HepG2 (cell line): ENCODE results near the gene DMGDH. TPM values are rescaled to one million over a fixed set of nuclear protein-coding genes. Genes with fewer than 3 reads are reported as not detected.

Experiments used
- CENPX ChIP-seq: sonication (generic); formaldehyde crosslinking; IDR thresholded peaks from 2 replicates; pipeline ENCODE4 v1.9.0; 2021; ENCODE audit warnings: mild to moderate bottlenecking, missing genetic modification reagents, moderate library complexity
- GABPA ChIP-seq, 2 experiments: IDR thresholded peaks; 2 replicates each; pipeline ENCODE4 v1.6.1; 2011 to 2016; ENCODE audit warnings: low read depth in 2 of 2, low read length in 1 of 2, missing biosample characterization in 1 of 2, missing genetic modification characterization in 1 of 2
- IKZF4 ChIP-seq: sonication (generic); formaldehyde crosslinking; IDR thresholded peaks from 2 replicates; pipeline ENCODE4 v1.5.1; 2020; ENCODE audit warnings: borderline replicate concordance, mild to moderate bottlenecking, low read depth, missing genetic modification reagents; ENCODE audit errors: not compliant biosample characterization
- KMT2A ChIP-seq: sonication (generic); formaldehyde crosslinking; IDR thresholded peaks from 2 replicates; pipeline ENCODE4 v1.4.0; 2020; ENCODE audit warnings: missing genetic modification reagents
- MIER2 ChIP-seq: IDR thresholded peaks from 2 replicates; pipeline ENCODE4 v1.6.1; 2016; ENCODE audit warnings: missing biosample characterization, missing genetic modification reagents
- NRL ChIP-seq: sonication (generic); formaldehyde crosslinking; IDR thresholded peaks from 2 replicates; pipeline ENCODE4 v1.5.0; 2020; ENCODE audit warnings: missing genetic modification reagents, mild to moderate bottlenecking, moderate library complexity, borderline replicate concordance
- RAD51 ChIP-seq: fragments of 450-650 bp; IDR thresholded peaks from 2 replicates; pipeline ENCODE4 v1.6.1; 2016; ENCODE audit warnings: borderline replicate concordance
- RBFOX2 ChIP-seq: fragments of 200-400 bp; formaldehyde crosslinking; IDR thresholded peaks from 2 replicates; pipeline ENCODE4 v1.6.1; 2017; ENCODE audit warnings: low read depth, mild to moderate bottlenecking, low read length
- SALL2 ChIP-seq: sonication (generic); formaldehyde crosslinking; IDR thresholded peaks from 2 replicates; pipeline ENCODE4 v1.8.1; 2023; ENCODE audit warnings: mild to moderate bottlenecking, missing genetic modification reagents, inconsistent platforms
- ZKSCAN5 ChIP-seq: sonication (generic); formaldehyde crosslinking; IDR thresholded peaks from 2 replicates; pipeline ENCODE4 v1.5.1; 2020; ENCODE audit warnings: mild to moderate bottlenecking, missing genetic modification reagents
- ZNF704 ChIP-seq: sonication (generic); formaldehyde crosslinking; IDR thresholded peaks from 2 replicates; pipeline ENCODE4 v1.8.1; 2023; ENCODE audit warnings: mild to moderate bottlenecking, inconsistent platforms, moderate library complexity, missing genetic modification reagents, borderline replicate concordance
- ZNF839 ChIP-seq: sonication (generic); formaldehyde crosslinking; IDR thresholded peaks from 2 replicates; pipeline ENCODE4 v1.4.0; 2020; ENCODE audit warnings: missing genetic modification reagents, mild to moderate bottlenecking, borderline replicate concordance
- ZSCAN21 ChIP-seq: sonication (generic); formaldehyde crosslinking; IDR thresholded peaks from 2 replicates; pipeline ENCODE4 v1.8.0; 2022; ENCODE audit warnings: mild to moderate bottlenecking, missing genetic modification reagents, moderate library complexity, borderline replicate concordance
- polyA plus RNA-seq, 8 experiments: library from polyadenylated mRNA; depleted of rRNA in 3 of 8; stranded (reverse) in 7 of 8; unstranded in 1 of 8; fragments of >200 nt; fragmentation: Illumina TruSeq in 4 of 8; extraction: Trizol in 4 of 8; gene quantifications; 2 replicates each; pipeline versions ENCODE4 v1.2.1 to v1.2.3, GENCODE V29; 2011 to 2016; ENCODE audit warnings: low read depth in 4 of 8, missing spikeins in 1 of 8, mixed read lengths in 1 of 8; ENCODE audit not compliant: insufficient read depth in 1 of 8
- total RNA-seq, 5 experiments: library from RNA; depleted of rRNA; stranded (reverse); fragments of >200 nt; fragmentation: Illumina TruSeq; extraction: Trizol; gene quantifications; 2 replicates each; pipeline ENCODE4 v1.2.3, GENCODE V29; 2016; ENCODE audit warnings: low read depth in 1 of 5
- TF ChIP-seq, protein P1 (sequence below): sonication (generic); formaldehyde crosslinking; IDR thresholded peaks from 2 replicates; pipeline ENCODE4 v1.4.0; 2020; ENCODE audit warnings: missing genetic modification reagents
- TF ChIP-seq, protein P2 (sequence below): sonication (generic); formaldehyde crosslinking; IDR thresholded peaks from 2 replicates; pipeline ENCODE4 v1.4.0; 2020; ENCODE audit warnings: low read depth, mild to moderate bottlenecking, missing genetic modification reagents
- TF ChIP-seq, protein P3 (sequence below): IDR thresholded peaks from 2 replicates; pipeline ENCODE4 v1.4.0; 2020; ENCODE audit warnings: mild to moderate bottlenecking, missing genetic modification reagents
- TF ChIP-seq, protein P4 (sequence below), 2 experiments: IDR thresholded peaks; 2 replicates each; pipeline ENCODE4 v1.6.1; 2011 to 2012; ENCODE audit warnings: low read length in 2 of 2, borderline replicate concordance in 1 of 2, low read depth in 1 of 2, mild to moderate bottlenecking in 1 of 2, moderate library complexity in 1 of 2

Gene DMGDH
- total and polyA plus RNA-seq, 2 of the 13 experiments (the other 11 are each of a cell fraction or from before 2014, with no cell fraction given): 3.6 to 7.9 TPM

DNA sequence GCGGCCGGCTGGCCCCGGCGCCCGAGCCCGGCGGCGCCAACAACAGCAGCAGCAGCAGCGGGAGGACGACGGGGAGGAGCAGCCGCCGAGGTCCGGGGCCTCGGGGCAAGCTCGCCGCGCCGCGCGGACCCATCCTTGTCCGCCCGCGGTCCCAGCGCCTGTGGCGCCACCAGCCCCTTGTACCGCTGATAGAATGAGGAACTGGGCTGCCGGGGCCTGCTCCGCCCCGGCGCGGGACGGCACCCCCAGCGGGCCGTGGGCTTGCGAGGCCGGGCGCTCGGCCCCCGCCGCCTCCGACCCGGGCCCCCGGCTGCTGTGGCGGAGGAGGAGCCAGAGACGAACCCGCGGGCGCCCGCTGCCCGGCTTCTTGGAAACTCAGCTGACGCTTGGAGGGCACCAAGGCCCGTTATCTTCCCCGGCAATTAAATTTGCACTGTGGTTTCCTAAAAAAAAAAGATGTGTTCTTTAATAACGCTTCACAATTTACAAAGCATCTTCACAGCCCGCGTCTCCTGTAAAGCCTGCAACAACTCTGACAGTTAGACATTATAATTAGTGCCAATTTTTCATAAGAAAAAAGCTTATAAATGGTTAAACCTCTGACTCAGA is 84.3 kb downstream of the DMGDH start, which contains the start of gene ARSB (continued):
- no peak for TF ChIP-seq SALL2 (CRISPR knock-in tag)
- no peak for TF ChIP-seq RAD51
- TF ChIP-seq ZNF839 (CRISPR knock-in tag): no peak
- TF ChIP-seq MIER2 (CRISPR knock-in tag): no peak
- TF ChIP-seq, protein P1, sequence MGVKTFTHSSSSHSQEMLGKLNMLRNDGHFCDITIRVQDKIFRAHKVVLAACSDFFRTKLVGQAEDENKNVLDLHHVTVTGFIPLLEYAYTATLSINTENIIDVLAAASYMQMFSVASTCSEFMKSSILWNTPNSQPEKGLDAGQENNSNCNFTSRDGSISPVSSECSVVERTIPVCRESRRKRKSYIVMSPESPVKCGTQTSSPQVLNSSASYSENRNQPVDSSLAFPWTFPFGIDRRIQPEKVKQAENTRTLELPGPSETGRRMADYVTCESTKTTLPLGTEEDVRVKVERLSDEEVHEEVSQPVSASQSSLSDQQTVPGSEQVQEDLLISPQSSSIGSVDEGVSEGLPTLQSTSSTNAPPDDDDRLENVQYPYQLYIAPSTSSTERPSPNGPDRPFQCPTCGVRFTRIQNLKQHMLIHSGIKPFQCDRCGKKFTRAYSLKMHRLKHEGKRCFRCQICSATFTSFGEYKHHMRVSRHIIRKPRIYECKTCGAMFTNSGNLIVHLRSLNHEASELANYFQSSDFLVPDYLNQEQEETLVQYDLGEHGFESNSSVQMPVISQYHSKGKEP (CRISPR knock-in tag): no peak
- 0 out of 2 replicates have a peak, but pooled peaks have one; percentile 14 for TF ChIP-seq KMT2A (CRISPR knock-in tag)
- TF ChIP-seq ZSCAN21 (CRISPR knock-in tag): peak; percentile 3; the same call in 1 of the 2 replicates
- TF ChIP-seq, protein P2, sequence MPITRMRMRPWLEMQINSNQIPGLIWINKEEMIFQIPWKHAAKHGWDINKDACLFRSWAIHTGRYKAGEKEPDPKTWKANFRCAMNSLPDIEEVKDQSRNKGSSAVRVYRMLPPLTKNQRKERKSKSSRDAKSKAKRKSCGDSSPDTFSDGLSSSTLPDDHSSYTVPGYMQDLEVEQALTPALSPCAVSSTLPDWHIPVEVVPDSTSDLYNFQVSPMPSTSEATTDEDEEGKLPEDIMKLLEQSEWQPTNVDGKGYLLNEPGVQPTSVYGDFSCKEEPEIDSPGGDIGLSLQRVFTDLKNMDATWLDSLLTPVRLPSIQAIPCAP (CRISPR knock-in tag): no peak
- no peak for TF ChIP-seq NRL
- TF ChIP-seq RBFOX2: peak; percentile 98
- TF ChIP-seq ZNF704 (CRISPR knock-in tag): no peak
- 0 out of 2 replicates have a peak, but pooled peaks have one; percentile 27 for TF ChIP-seq ZKSCAN5 (CRISPR knock-in tag)
- TF ChIP-seq CENPX (CRISPR knock-in tag): no peak
- TF ChIP-seq, protein P3, sequence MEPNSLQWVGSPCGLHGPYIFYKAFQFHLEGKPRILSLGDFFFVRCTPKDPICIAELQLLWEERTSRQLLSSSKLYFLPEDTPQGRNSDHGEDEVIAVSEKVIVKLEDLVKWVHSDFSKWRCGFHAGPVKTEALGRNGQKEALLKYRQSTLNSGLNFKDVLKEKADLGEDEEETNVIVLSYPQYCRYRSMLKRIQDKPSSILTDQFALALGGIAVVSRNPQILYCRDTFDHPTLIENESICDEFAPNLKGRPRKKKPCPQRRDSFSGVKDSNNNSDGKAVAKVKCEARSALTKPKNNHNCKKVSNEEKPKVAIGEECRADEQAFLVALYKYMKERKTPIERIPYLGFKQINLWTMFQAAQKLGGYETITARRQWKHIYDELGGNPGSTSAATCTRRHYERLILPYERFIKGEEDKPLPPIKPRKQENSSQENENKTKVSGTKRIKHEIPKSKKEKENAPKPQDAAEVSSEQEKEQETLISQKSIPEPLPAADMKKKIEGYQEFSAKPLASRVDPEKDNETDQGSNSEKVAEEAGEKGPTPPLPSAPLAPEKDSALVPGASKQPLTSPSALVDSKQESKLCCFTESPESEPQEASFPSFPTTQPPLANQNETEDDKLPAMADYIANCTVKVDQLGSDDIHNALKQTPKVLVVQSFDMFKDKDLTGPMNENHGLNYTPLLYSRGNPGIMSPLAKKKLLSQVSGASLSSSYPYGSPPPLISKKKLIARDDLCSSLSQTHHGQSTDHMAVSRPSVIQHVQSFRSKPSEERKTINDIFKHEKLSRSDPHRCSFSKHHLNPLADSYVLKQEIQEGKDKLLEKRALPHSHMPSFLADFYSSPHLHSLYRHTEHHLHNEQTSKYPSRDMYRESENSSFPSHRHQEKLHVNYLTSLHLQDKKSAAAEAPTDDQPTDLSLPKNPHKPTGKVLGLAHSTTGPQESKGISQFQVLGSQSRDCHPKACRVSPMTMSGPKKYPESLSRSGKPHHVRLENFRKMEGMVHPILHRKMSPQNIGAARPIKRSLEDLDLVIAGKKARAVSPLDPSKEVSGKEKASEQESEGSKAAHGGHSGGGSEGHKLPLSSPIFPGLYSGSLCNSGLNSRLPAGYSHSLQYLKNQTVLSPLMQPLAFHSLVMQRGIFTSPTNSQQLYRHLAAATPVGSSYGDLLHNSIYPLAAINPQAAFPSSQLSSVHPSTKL: no peak
- TF ChIP-seq, protein P4, sequence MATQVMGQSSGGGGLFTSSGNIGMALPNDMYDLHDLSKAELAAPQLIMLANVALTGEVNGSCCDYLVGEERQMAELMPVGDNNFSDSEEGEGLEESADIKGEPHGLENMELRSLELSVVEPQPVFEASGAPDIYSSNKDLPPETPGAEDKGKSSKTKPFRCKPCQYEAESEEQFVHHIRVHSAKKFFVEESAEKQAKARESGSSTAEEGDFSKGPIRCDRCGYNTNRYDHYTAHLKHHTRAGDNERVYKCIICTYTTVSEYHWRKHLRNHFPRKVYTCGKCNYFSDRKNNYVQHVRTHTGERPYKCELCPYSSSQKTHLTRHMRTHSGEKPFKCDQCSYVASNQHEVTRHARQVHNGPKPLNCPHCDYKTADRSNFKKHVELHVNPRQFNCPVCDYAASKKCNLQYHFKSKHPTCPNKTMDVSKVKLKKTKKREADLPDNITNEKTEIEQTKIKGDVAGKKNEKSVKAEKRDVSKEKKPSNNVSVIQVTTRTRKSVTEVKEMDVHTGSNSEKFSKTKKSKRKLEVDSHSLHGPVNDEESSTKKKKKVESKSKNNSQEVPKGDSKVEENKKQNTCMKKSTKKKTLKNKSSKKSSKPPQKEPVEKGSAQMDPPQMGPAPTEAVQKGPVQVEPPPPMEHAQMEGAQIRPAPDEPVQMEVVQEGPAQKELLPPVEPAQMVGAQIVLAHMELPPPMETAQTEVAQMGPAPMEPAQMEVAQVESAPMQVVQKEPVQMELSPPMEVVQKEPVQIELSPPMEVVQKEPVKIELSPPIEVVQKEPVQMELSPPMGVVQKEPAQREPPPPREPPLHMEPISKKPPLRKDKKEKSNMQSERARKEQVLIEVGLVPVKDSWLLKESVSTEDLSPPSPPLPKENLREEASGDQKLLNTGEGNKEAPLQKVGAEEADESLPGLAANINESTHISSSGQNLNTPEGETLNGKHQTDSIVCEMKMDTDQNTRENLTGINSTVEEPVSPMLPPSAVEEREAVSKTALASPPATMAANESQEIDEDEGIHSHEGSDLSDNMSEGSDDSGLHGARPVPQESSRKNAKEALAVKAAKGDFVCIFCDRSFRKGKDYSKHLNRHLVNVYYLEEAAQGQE (IDR thresholded peaks at IDR 0.05; ENCODE audit: borderline replicate concordance in 1 of 2, low read depth in 1 of 2, low read length in 2 of 2): no peak
- TF ChIP-seq IKZF4 (CRISPR knock-in tag): no peak
- TF ChIP-seq GABPA (IDR thresholded peaks at IDR 0.05; ENCODE audit: low read depth, low read length): no peak
- TF ChIP-seq GABPA (CRISPR knock-in tag; IDR thresholded peaks at IDR 0.05; ENCODE audit: low read depth): no peak
